HepG2 (cell line): ENCODE results near the gene SLC22A7. TPM values are rescaled to one million over a fixed set of nuclear protein-coding genes. Genes with fewer than 3 reads are reported as not detected.
A peak's percentile ranks its signal among the peaks of the same experiment; 100 is the strongest.

Source experiments
- ADNP ChIP-seq: sonication (generic); formaldehyde crosslinking; IDR thresholded peaks from 2 replicates; pipeline ENCODE4 v1.4.0; 2020; ENCODE audit warnings: missing genetic modification reagents
- ARNT ChIP-seq: fragments of 450-650 bp; IDR thresholded peaks from 2 replicates; pipeline ENCODE4 v1.6.1; 2017
- ATF6 ChIP-seq: sonication (generic); formaldehyde crosslinking; conservative IDR thresholded peaks from 2 replicates; pipeline ENCODE4 v1.4.0; 2020; ENCODE audit warnings: missing genetic modification reagents
- GMEB2 ChIP-seq: IDR thresholded peaks from 2 replicates; pipeline ENCODE4 v1.6.1; 2016; ENCODE audit warnings: missing biosample characterization, missing genetic modification reagents, low read depth
- HDAC2 ChIP-seq: sonication (generic); formaldehyde crosslinking; IDR thresholded peaks from 2 replicates; pipeline ENCODE4 v1.4.0; 2020; ENCODE audit warnings: missing genetic modification reagents
- KAT7 ChIP-seq: IDR thresholded peaks from 2 replicates; pipeline ENCODE4 v1.6.1; 2018; ENCODE audit warnings: borderline replicate concordance, missing compliant biosample characterization
- MTA3 ChIP-seq: sonication (generic); formaldehyde crosslinking; IDR thresholded peaks from 2 replicates; pipeline ENCODE4 v1.4.0; 2020; ENCODE audit warnings: missing genetic modification reagents
- NFATC3 ChIP-seq: sonication (generic); formaldehyde crosslinking; IDR thresholded peaks from 2 replicates; pipeline ENCODE4 v1.5.1; 2020; ENCODE audit warnings: mild to moderate bottlenecking, missing genetic modification reagents
- NONO ChIP-seq, 2 experiments: fragments of 450-650 bp in 1 of 2; sonication (generic) in 1 of 2; formaldehyde crosslinking in 1 of 2; IDR thresholded peaks in 1 of 2; conservative IDR thresholded peaks in 1 of 2; 2 replicates each; pipeline versions ENCODE4 v1.6.1 to v1.8.0; 2017 to 2022; ENCODE audit warnings: mild to moderate bottlenecking in 1 of 2, missing genetic modification reagents in 1 of 2, moderate library complexity in 1 of 2
- SOX13 ChIP-seq, 3 experiments: fragments of 450-650 bp in 1 of 3; sonication (generic) in 1 of 3; formaldehyde crosslinking in 1 of 3; IDR thresholded peaks in 2 of 3; conservative IDR thresholded peaks in 1 of 3; 2 replicates each; pipeline versions ENCODE4 v1.5.0 to v1.6.1; 2016 to 2020; ENCODE audit warnings: antibody characterized with exemption in 1 of 3, mild to moderate bottlenecking in 1 of 3, missing compliant biosample characterization in 1 of 3, missing genetic modification reagents in 1 of 3, moderate library complexity in 1 of 3
- SOX5 ChIP-seq: IDR thresholded peaks from 2 replicates; pipeline ENCODE4 v1.6.1; 2016; ENCODE audit warnings: borderline replicate concordance
- TEF ChIP-seq: sonication (generic); formaldehyde crosslinking; IDR thresholded peaks from 2 replicates; pipeline ENCODE4 v1.5.0; 2020; ENCODE audit warnings: missing genetic modification reagents
- YEATS2 ChIP-seq: sonication (generic); formaldehyde crosslinking; IDR thresholded peaks from 2 replicates; pipeline ENCODE4 v1.4.0; 2020; ENCODE audit warnings: missing genetic modification reagents, borderline replicate concordance
- ZC3H13 ChIP-seq: sonication (generic); formaldehyde crosslinking; IDR thresholded peaks from 2 replicates; pipeline ENCODE4 v1.8.1; 2023; ENCODE audit warnings: mild to moderate bottlenecking, missing genetic modification reagents, moderate library complexity
- ZMAT3 ChIP-seq: sonication (generic); formaldehyde crosslinking; conservative IDR thresholded peaks from 2 replicates; pipeline ENCODE4 v1.7.0; 2021; ENCODE audit warnings: missing genetic modification reagents
- ZNF501 ChIP-seq: sonication (generic); formaldehyde crosslinking; IDR thresholded peaks from 2 replicates; pipeline ENCODE4 v1.5.1; 2020; ENCODE audit warnings: mild to moderate bottlenecking, moderate library complexity, missing genetic modification reagents
- ZNF574 ChIP-seq: sonication (generic); formaldehyde crosslinking; IDR thresholded peaks from 2 replicates; pipeline ENCODE4 v1.4.0; 2020; ENCODE audit warnings: missing genetic modification reagents
- ZNF7 ChIP-seq: IDR thresholded peaks from 2 replicates; pipeline ENCODE4 v1.6.1; 2016; ENCODE audit warnings: missing biosample characterization, missing genetic modification reagents
- ZNF800 ChIP-seq: sonication (generic); formaldehyde crosslinking; IDR thresholded peaks from 2 replicates; pipeline ENCODE4 v1.4.0; 2020; ENCODE audit warnings: missing genetic modification reagents
- ZSCAN22 ChIP-seq: sonication (generic); formaldehyde crosslinking; IDR thresholded peaks from 2 replicates; pipeline ENCODE4 v1.4.0; 2020; ENCODE audit warnings: mild to moderate bottlenecking, missing genetic modification reagents
- polyA plus RNA-seq, 8 experiments: library from polyadenylated mRNA; depleted of rRNA in 3 of 8; stranded (reverse) in 7 of 8; unstranded in 1 of 8; fragments of >200 nt; fragmentation: Illumina TruSeq in 4 of 8; extraction: Trizol in 4 of 8; gene quantifications; 2 replicates each; pipeline versions ENCODE4 v1.2.1 to v1.2.3, GENCODE V29; 2011 to 2016; ENCODE audit warnings: low read depth in 4 of 8, missing spikeins in 1 of 8, mixed read lengths in 1 of 8; ENCODE audit not compliant: insufficient read depth in 1 of 8
- total RNA-seq, 5 experiments: library from RNA; depleted of rRNA; stranded (reverse); fragments of >200 nt; fragmentation: Illumina TruSeq; extraction: Trizol; gene quantifications; 2 replicates each; pipeline ENCODE4 v1.2.3, GENCODE V29; 2016; ENCODE audit warnings: low read depth in 1 of 5

Gene SLC22A7
- total and polyA plus RNA-seq, 2 of the 13 experiments (the other 11 are each of a cell fraction or from before 2014, with no cell fraction given), result 5.3 to 22.6 TPM

- TF ChIP-seq NONO (IDR thresholded peaks at IDR 0.05) (no peak), NONO (CRISPR knock-in tag; conservative IDR thresholded peaks at IDR 0.05) (0 out of 2 replicates have a peak, but pooled peaks have one; percentile 30), ARNT (no peak), ZSCAN22 (CRISPR knock-in tag) (no peak), YEATS2 (CRISPR knock-in tag) (no peak; the same call in 1 of the 2 replicates), ATF6 (CRISPR knock-in tag) (no peak), ZC3H13 (CRISPR knock-in tag) (0 out of 2 replicates have a peak, but pooled peaks have one; percentile 41), KAT7 (CRISPR knock-in tag) (no peak), ZNF574 (0 out of 2 replicates have a peak, but pooled peaks have one; percentile 16), TEF (no peak), SOX5 (CRISPR knock-in tag) (0 out of 2 replicates have a peak, but pooled peaks have one; percentile 43), GMEB2 (CRISPR knock-in tag) (no peak), ZNF800 (no peak), HDAC2 (peak; percentile 84), ZMAT3 (CRISPR knock-in tag) (peak; percentile 60), SOX13 (IDR thresholded peaks at IDR 0.05) (no peak), SOX13 (CRISPR knock-in tag; conservative IDR thresholded peaks at IDR 0.05 in 1 of 2, IDR thresholded peaks at IDR 0.05 in 1 of 2) (peak in 1 of 2 experiments; percentile 45; a peak in 1 of 4 replicates), ADNP (CRISPR knock-in tag) (no peak), ZNF501 (peak; percentile 61; the same call in 1 of the 2 replicates), MTA3 (CRISPR knock-in tag) (0 out of 2 replicates have a peak, but pooled peaks have one; percentile 11), NFATC3 (CRISPR knock-in tag) (no peak), ZNF7 (CRISPR knock-in tag) (no peak)
Observed at GRCh38 chr6:43276577-43277305, 21.3 kb upstream of the SLC22A7 start (continued).
